DND-41 (cell line): ENCODE measurements around the gene NOBOX.
"Not testable (repeated sequence)": the region's sequence is repeated elsewhere in the genome, so short reads cannot be mapped to it uniquely, and the experiment has no call there.

Experiments used
- ATAC-seq: fragments of 200-7000 bp; cut with Tn5 transposase; 3 replicates; pipeline ENCODE4 v1.9.1; 2021; ENCODE audit warnings: low read depth; ENCODE audit not compliant: insufficient read depth
- DNase-seq: peaks from one replicate; pipeline ENCODE4 v3.0.0-alpha.2; 2020
- H2AFZ ChIP-seq: 2 replicates; pipeline ENCODE4 v1.6.0; 2012; ENCODE audit warnings: low read depth, low read length
- H3K27ac ChIP-seq: 2 replicates; pipeline ENCODE4 v1.5.1; 2012; ENCODE audit warnings: low read length, inconsistent platforms
- H3K27me3 ChIP-seq: fragments of 200-600 bp; sonication (generic); 2 replicates; pipeline ENCODE4 v1.6.0; 2012; ENCODE audit warnings: low read length, mild to moderate bottlenecking, inconsistent platforms; ENCODE audit not compliant: insufficient read depth, poor library complexity
- H3K36me3 ChIP-seq: 2 replicates; pipeline ENCODE4 v1.5.1; 2012; ENCODE audit warnings: low read length, inconsistent platforms; ENCODE audit not compliant: insufficient read depth
- H3K4me1 ChIP-seq: 2 replicates; pipeline ENCODE4 v1.5.1; 2012; ENCODE audit warnings: mild to moderate bottlenecking, low read length; ENCODE audit not compliant: insufficient read depth
- H3K4me2 ChIP-seq: 2 replicates; pipeline ENCODE4 v1.6.0; 2012; ENCODE audit warnings: mild to moderate bottlenecking, moderate library complexity, low read length, inconsistent platforms; ENCODE audit not compliant: insufficient read depth
- H3K4me3 ChIP-seq, 2 experiments: fragments of 200-600 bp in 1 of 2; shearing (Covaris generic) in 1 of 2; 2 replicates each; pipeline ENCODE4 v1.5.1; 2012 to 2016; ENCODE audit warnings: inconsistent platforms in 2 of 2, low read length in 2 of 2, mild to moderate bottlenecking in 2 of 2, low read depth in 1 of 2, moderate library complexity in 1 of 2
- H3K79me2 ChIP-seq: 2 replicates; pipeline ENCODE4 v1.6.0; 2012; ENCODE audit warnings: low read length, inconsistent platforms; ENCODE audit not compliant: insufficient read depth
- H3K9ac ChIP-seq: 2 replicates; pipeline ENCODE4 v1.6.0; 2012; ENCODE audit warnings: low read depth, mild to moderate bottlenecking, inconsistent platforms, low read length, moderate library complexity
- H3K9me3 ChIP-seq: 2 replicates; pipeline ENCODE4 v1.5.1; 2012; ENCODE audit warnings: low read length, moderate library complexity, mild to moderate bottlenecking, inconsistent platforms; ENCODE audit not compliant: insufficient read depth, severe bottlenecking
- H4K20me1 ChIP-seq: 2 replicates; pipeline ENCODE4 v1.6.0; 2012; ENCODE audit warnings: low read length; ENCODE audit not compliant: insufficient read depth
- EZH2 ChIP-seq: IDR thresholded peaks from 3 replicates; pipeline ENCODE4 v1.6.1; 2012; ENCODE audit warnings: borderline replicate concordance, low read depth, mild to moderate bottlenecking, moderate library complexity, low read length, inconsistent platforms; ENCODE audit not compliant: severe bottlenecking
- TF ChIP-seq, protein P1 (sequence below): IDR thresholded peaks from 2 replicates; pipeline ENCODE4 v1.5.1; 2012; ENCODE audit warnings: borderline replicate concordance, low read length, moderate library complexity, mild to moderate bottlenecking; ENCODE audit not compliant: poor library complexity, severe bottlenecking; ENCODE audit errors: extremely low read depth

Gene NOBOX

DNA sequence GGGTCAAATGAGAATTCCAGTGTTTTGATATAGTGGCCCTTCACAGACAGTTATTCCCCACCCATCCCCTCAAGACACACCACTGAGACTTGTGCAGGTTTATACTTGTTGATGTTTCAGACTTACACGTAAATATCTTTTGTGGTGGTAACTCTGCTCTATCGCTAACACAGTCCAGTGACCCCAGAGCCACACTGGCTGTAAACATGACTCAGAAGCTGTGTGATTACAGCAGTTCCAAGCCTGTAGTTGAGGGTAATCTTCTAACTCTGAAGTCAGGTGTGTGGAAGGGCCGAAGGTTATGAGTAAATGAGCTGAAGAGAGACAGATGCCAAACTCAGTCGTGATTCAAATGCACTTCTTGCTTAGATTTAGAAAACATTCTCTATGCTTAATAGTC is 19.4 kb downstream of the NOBOX start:
- Histone ChIP-seq H3K27me3 (no peaks in the 10 kb centered on the region), H3K4me2 (no peak overlapping the region), H3K9me3 (no peaks in the 10 kb centered on the region), H3K9ac (no peak overlapping the region), H4K20me1 (no peaks in the 10 kb centered on the region), H3K27ac (no peak overlapping the region), H2AFZ (no peak overlapping the region), H3K36me3 (no peaks in the 10 kb centered on the region), H3K4me3 (no peak overlapping the region), H3K4me1 (no peaks in the 10 kb centered on the region), H3K79me2 (no peaks in the 10 kb centered on the region)
- TF ChIP-seq EZH2: no peak
- TF ChIP-seq, protein P1, sequence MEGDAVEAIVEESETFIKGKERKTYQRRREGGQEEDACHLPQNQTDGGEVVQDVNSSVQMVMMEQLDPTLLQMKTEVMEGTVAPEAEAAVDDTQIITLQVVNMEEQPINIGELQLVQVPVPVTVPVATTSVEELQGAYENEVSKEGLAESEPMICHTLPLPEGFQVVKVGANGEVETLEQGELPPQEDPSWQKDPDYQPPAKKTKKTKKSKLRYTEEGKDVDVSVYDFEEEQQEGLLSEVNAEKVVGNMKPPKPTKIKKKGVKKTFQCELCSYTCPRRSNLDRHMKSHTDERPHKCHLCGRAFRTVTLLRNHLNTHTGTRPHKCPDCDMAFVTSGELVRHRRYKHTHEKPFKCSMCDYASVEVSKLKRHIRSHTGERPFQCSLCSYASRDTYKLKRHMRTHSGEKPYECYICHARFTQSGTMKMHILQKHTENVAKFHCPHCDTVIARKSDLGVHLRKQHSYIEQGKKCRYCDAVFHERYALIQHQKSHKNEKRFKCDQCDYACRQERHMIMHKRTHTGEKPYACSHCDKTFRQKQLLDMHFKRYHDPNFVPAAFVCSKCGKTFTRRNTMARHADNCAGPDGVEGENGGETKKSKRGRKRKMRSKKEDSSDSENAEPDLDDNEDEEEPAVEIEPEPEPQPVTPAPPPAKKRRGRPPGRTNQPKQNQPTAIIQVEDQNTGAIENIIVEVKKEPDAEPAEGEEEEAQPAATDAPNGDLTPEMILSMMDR: no peak
- no peak for DNase-seq
- no peak for ATAC-seq

- no peaks in the 10 kb centered on the region for H3K36me3 ChIP-seq
- H3K4me1 ChIP-seq: no peaks in the 10 kb centered on the region
- no peak overlapping the region for H3K4me2 ChIP-seq
- TF ChIP-seq, protein P1: no peak
- no peak for TF ChIP-seq EZH2
- H3K27me3 ChIP-seq: no peaks in the 10 kb centered on the region
- H2AFZ ChIP-seq: no peak overlapping the region
- no peak overlapping the region for H3K4me3 ChIP-seq
- no peaks in the 10 kb centered on the region for H3K9me3 ChIP-seq
- H4K20me1 ChIP-seq: no peaks in the 10 kb centered on the region
- no peak overlapping the region for H3K27ac ChIP-seq
- H3K79me2 ChIP-seq: no peaks in the 10 kb centered on the region
- no peak overlapping the region for H3K9ac ChIP-seq
- no peak for ATAC-seq
- DNase-seq: no peak
Observed at GRCh38 chr7:144379776-144380384, 23.6 kb downstream of the NOBOX start.

DNA sequence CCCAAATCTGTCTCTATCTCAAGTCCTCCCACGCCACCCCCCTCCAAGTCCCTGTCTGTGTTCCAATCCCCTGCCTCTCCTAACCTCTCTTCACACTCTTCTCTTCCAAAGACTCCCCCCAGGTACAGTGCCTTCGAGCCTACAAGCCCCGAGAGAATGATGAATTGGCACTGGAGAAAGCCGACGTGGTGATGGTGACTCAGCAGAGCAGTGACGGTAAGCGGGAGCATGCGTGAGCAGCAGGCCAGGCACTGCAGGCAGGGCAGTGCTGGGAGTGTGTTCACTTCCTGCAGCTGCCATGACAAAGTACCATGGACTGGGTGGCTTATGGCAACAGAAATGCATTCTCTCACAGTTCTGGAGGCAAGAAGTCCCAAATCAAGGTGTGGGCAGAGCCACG is 24.8 kb downstream of the NOBOX start:
- ATAC-seq (no peak), DNase-seq (no peak)
- no peak overlapping the region for H3K27ac ChIP-seq
- no peaks in the 10 kb centered on the region for H3K4me1 ChIP-seq
- no peaks in the 10 kb centered on the region for H4K20me1 ChIP-seq
- no peak overlapping the region for H3K4me3 ChIP-seq
- H3K9ac ChIP-seq: no peak overlapping the region
- no peaks in the 10 kb centered on the region for H3K36me3 ChIP-seq
- no peak for TF ChIP-seq EZH2
- TF ChIP-seq, protein P1: no peak
- no peaks in the 10 kb centered on the region for H3K9me3 ChIP-seq
- H3K4me2 ChIP-seq: no peak overlapping the region
- H3K27me3 ChIP-seq: no peaks in the 10 kb centered on the region
- no peaks in the 10 kb centered on the region for H3K79me2 ChIP-seq
- H2AFZ ChIP-seq: no peak overlapping the region

- not testable (repeated sequence) for H3K27ac ChIP-seq, H4K20me1 ChIP-seq, ATAC-seq, H3K9me3 ChIP-seq, DNase-seq, H3K79me2 ChIP-seq, H2AFZ ChIP-seq, H3K4me1 ChIP-seq, H3K27me3 ChIP-seq, H3K4me2 ChIP-seq, H3K4me3 ChIP-seq, H3K36me3 ChIP-seq, H3K9ac ChIP-seq
Observed at GRCh38 chr7:144369221-144369620, 34.3 kb downstream of the NOBOX start.

DNA sequence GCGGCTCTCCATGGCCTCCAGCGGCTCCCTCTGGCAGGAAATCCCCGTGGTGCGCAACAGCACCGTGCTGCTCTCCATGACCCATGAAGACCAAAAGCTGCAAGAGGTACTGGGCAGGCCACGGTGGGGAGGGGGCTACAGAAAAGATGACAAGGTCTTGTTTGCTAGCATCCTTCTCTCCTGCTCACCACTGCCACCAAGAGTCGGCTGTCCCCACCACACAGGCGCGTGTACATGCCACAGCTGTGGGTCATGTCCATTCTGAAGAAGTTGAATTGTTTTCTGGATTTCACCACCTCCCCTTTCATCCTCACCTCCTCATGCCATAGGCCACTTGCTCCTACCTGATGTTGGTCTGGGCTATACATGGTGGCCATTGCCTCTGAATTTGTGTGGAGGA is 36.2 kb downstream of the NOBOX start:
- not testable (repeated sequence) for H3K4me3 ChIP-seq, H3K4me2 ChIP-seq, H4K20me1 ChIP-seq, H3K9me3 ChIP-seq, H3K79me2 ChIP-seq, H3K36me3 ChIP-seq, H3K27me3 ChIP-seq, ATAC-seq, H3K4me1 ChIP-seq, H3K27ac ChIP-seq, H3K9ac ChIP-seq, H2AFZ ChIP-seq, DNase-seq

GRCh38 chr7:144365523-144365922 is 38.0 kb downstream of the NOBOX start:
- H3K27me3 ChIP-seq, H3K36me3 ChIP-seq, H3K9ac ChIP-seq, H3K9me3 ChIP-seq, H3K27ac ChIP-seq, H3K4me2 ChIP-seq, H4K20me1 ChIP-seq, H3K4me1 ChIP-seq, ATAC-seq, H3K79me2 ChIP-seq, H2AFZ ChIP-seq, H3K4me3 ChIP-seq, DNase-seq: not testable (repeated sequence)
